HCEC 1CT (cell line): ENCODE results near the gene ACKR3.

ENCODE experiments used
- DNase-seq: peaks from one replicate; pipeline ENCODE4 v3.0.0-alpha.2; 2017

Gene ACKR3

GRCh38 chr2:236588932-236589592, 19.4 kb downstream of the ACKR3 start:
- no peak for DNase-seq

GRCh38 chr2:236590846-236591245, 21.2 kb downstream of the ACKR3 start:
- no peak for DNase-seq

GRCh38 chr2:236592821-236593220, 23.2 kb downstream of the ACKR3 start:
- no peak for DNase-seq

- no peak for DNase-seq
These were observed 23.9 kb downstream of the ACKR3 start for GRCh38 chr2:236593531-236593930.

GRCh38 chr2:236593956-236594355, 24.3 kb downstream of the ACKR3 start:
- no peak for DNase-seq

- DNase-seq = no peak
These were observed 28.0 kb downstream of the ACKR3 start for GRCh38 chr2:236597629-236598028.

GRCh38 chr2:236599059-236599458, 29.4 kb downstream of the ACKR3 start:
- DNase-seq = no peak

GRCh38 chr2:236600158-236600557, 30.5 kb downstream of the ACKR3 start:
- no peak for DNase-seq

GRCh38 chr2:236600892-236601291, 31.3 kb downstream of the ACKR3 start:
- DNase-seq = no peak

GRCh38 chr2:236601316-236602202, 31.9 kb downstream of the ACKR3 start:
- no peak for DNase-seq

GRCh38 chr2:236602678-236603077, 33.1 kb downstream of the ACKR3 start:
- DNase-seq = no peak

GRCh38 chr2:236603361-236604015, 33.9 kb downstream of the ACKR3 start:
- no peak for DNase-seq

GRCh38 chr2:236604575-236605344, 35.1 kb downstream of the ACKR3 start:
- no peak for DNase-seq

GRCh38 chr2:236605345-236605734, 35.7 kb downstream of the ACKR3 start:
- no peak for DNase-seq

GRCh38 chr2:236606023-236606422, 36.4 kb downstream of the ACKR3 start:
- no peak for DNase-seq

- DNase-seq = no peak
These were observed 38.0 kb downstream of the ACKR3 start for GRCh38 chr2:236607471-236608187.

GRCh38 chr2:236608188-236608525, 38.5 kb downstream of the ACKR3 start:
- no peak for DNase-seq

- no peak for DNase-seq
These were observed 39.1 kb downstream of the ACKR3 start for GRCh38 chr2:236608710-236609109.

GRCh38 chr2:236610991-236611821, 41.6 kb downstream of the ACKR3 start:
- no peak for DNase-seq

- no peak for DNase-seq
These were observed 43.1 kb downstream of the ACKR3 start for GRCh38 chr2:236612737-236613136.

- no peak for DNase-seq
These were observed 44.0 kb downstream of the ACKR3 start for GRCh38 chr2:236613612-236614011.

- no peak for DNase-seq
These were observed 44.9 kb downstream of the ACKR3 start for GRCh38 chr2:236614551-236614950.
